Measurements from ENCODE around the gene LYZL2.

GRCh38 chr10:30639946-30640786 lies 10.6 kb upstream of the LYZL2 start:
- peak; percentile 83 for TF ChIP-seq CTCF (conservative IDR thresholded peaks at IDR 0.05; ENCODE audit: low read depth, low read length)
- no peak for TF ChIP-seq EZH2 (IDR thresholded peaks at IDR 0.05; ENCODE audit: borderline replicate concordance, low read depth, low read length, poor library complexity, severe bottlenecking)

All from A673 (cell line).